PFSK-1 (cell line): ENCODE data around the gene COL25A1.

Source experiments
- FOXP2 ChIP-seq: optimal IDR thresholded peaks from 2 replicates; pipeline ENCODE3; 2011; ENCODE audit warnings: borderline replicate concordance, control low read depth, inconsistent platforms; ENCODE audit not compliant: insufficient read depth; ENCODE audit errors: extremely low read length, extremely low read depth
- POLR2AphosphoS5 ChIP-seq: IDR thresholded peaks from 2 replicates; pipeline ENCODE4 v1.6.1; 2012; ENCODE audit warnings: low read depth, mild to moderate bottlenecking, control low read depth, low read length, moderate library complexity
- SIN3A ChIP-seq: IDR thresholded peaks from 2 replicates; pipeline ENCODE4 v1.6.1; 2012; ENCODE audit warnings: mild to moderate bottlenecking, low read length, moderate library complexity, borderline replicate concordance; ENCODE audit not compliant: insufficient read depth
- TAF1 ChIP-seq: IDR thresholded peaks from 2 replicates; pipeline ENCODE4 v1.6.1; 2012; ENCODE audit warnings: low read length, control low read depth, borderline replicate concordance; ENCODE audit not compliant: insufficient read depth
- TF ChIP-seq, protein P1 (sequence below), 2 experiments: IDR thresholded peaks; 2 replicates each; pipeline versions ENCODE4 v1.6.1 to v1.8.0; 2011 to 2012; ENCODE audit warnings: low read depth in 2 of 2, low read length in 2 of 2, control low read depth in 1 of 2, inconsistent platforms in 1 of 2, mild to moderate bottlenecking in 1 of 2, moderate library complexity in 1 of 2; ENCODE audit not compliant: insufficient read depth in 1 of 2

COL25A1 gene

DNA sequence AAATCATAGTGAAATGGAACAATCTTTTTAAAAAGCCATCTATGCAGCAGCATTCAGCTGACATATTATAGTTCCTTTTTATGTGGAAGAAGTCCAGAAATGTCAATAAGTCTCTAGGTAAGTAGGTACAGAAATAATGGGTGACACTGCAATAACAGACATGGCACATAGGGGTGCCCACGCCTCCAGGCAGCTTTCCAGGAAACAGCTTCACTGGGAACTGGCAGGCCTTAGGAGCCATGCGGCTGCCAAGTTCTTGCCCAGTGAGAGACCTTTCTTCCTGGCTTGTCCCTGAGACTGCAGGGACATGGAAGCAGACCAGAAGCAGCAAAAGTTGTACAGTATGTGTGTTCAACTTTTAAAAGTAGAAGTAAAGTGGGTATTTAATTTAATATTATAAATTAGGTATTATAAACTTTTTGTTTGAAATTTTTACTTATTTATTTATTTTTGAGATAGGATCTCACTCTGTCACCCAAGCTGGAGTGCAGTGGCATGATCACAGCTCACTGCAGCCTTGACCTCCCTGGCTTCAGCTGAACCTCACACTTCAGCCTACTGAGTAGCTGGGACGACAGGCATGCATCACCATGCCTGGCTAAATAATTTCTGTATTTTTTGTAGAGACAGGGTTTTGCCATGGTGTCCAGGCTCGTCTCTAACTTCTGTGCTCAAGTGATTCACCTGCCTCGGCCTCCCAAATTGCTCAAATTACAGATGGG is 527.5 kb downstream of the COL25A1 start:
- TF ChIP-seq POLR2AphosphoS5, result no peak
- TF ChIP-seq TAF1, result no peak
- TF ChIP-seq, protein P1, sequence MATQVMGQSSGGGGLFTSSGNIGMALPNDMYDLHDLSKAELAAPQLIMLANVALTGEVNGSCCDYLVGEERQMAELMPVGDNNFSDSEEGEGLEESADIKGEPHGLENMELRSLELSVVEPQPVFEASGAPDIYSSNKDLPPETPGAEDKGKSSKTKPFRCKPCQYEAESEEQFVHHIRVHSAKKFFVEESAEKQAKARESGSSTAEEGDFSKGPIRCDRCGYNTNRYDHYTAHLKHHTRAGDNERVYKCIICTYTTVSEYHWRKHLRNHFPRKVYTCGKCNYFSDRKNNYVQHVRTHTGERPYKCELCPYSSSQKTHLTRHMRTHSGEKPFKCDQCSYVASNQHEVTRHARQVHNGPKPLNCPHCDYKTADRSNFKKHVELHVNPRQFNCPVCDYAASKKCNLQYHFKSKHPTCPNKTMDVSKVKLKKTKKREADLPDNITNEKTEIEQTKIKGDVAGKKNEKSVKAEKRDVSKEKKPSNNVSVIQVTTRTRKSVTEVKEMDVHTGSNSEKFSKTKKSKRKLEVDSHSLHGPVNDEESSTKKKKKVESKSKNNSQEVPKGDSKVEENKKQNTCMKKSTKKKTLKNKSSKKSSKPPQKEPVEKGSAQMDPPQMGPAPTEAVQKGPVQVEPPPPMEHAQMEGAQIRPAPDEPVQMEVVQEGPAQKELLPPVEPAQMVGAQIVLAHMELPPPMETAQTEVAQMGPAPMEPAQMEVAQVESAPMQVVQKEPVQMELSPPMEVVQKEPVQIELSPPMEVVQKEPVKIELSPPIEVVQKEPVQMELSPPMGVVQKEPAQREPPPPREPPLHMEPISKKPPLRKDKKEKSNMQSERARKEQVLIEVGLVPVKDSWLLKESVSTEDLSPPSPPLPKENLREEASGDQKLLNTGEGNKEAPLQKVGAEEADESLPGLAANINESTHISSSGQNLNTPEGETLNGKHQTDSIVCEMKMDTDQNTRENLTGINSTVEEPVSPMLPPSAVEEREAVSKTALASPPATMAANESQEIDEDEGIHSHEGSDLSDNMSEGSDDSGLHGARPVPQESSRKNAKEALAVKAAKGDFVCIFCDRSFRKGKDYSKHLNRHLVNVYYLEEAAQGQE (IDR thresholded peaks at IDR 0.05; ENCODE audit: insufficient read depth in 1 of 2, low read depth in 2 of 2, low read length in 2 of 2), result no peak
- TF ChIP-seq SIN3A, result no peak
- TF ChIP-seq FOXP2, result no peak

DNA sequence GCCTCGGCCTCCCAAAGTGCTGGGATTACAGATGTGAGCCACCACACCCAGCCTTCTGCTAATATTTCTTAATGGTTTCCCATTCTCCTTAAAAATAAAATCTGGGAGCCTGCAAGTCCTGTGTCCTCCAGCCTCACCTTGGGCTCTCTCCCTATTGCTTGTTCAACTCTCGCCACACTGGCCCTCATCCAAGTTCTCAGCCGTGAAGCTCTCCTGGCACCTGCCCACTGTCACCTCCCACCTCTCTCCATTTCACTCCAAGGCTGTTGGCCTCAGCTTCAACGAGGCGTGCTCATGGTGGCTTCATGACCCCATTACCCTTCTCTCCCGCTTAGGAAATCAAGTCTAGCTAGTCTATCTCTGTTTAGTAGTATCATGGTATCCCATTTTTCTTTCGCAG is 530.1 kb downstream of the COL25A1 start:
- TF ChIP-seq FOXP2 (no peak), POLR2AphosphoS5 (no peak), TAF1 (no peak), SIN3A (no peak)
- TF ChIP-seq, protein P1 (IDR thresholded peaks at IDR 0.05; ENCODE audit: insufficient read depth in 1 of 2, low read depth in 2 of 2, low read length in 2 of 2), result no peak

DNA sequence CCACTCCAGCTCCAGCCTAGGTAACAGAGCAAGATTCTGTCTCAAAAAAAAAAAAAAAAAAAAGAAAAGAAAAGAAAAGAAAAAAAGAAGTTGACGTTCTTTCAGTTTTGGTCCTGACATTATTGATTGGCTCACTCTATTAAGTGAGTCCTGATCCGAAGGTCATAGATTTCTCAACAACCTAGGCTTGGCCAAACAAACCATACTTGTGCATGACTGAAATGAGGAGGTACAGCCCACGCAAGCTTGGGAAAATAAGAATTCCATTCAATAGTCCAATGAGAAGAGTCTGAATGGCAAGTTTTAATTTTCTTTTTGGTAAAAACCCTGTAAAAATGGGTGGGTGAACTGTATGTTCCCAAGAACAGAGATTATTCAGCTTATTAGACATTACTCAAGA is 536.4 kb downstream of the COL25A1 start:
- TF ChIP-seq TAF1 (no peak), FOXP2 (no peak), POLR2AphosphoS5 (no peak), SIN3A (no peak)
- TF ChIP-seq, protein P1 (IDR thresholded peaks at IDR 0.05; ENCODE audit: insufficient read depth in 1 of 2, low read depth in 2 of 2, low read length in 2 of 2), result no peak

DNA sequence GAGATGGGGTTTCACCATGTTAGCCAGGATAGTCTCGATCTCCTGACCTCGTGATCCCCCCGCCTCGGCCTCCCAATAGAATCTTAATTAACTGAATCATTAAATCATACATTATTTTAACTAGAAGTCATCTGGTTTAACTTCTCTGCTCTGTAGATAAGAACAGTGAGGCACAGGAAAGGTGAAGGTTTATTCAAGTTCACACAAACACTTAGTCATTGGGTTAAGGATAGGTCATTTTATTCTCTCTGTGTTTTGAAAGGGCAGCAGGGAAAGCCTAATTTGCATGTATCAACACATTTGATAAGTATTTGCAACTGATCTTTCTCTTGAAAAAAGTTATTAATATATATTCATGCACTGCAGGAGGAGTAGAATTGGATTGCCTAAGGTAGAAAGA is 538.5 kb downstream of the COL25A1 start:
- TF ChIP-seq SIN3A, result no peak
- TF ChIP-seq TAF1, result no peak
- no peak for TF ChIP-seq FOXP2
- TF ChIP-seq POLR2AphosphoS5, result no peak
- TF ChIP-seq, protein P1 (IDR thresholded peaks at IDR 0.05; ENCODE audit: insufficient read depth in 1 of 2, low read depth in 2 of 2, low read length in 2 of 2), result no peak
